A549 (cell line): ENCODE measurements around the gene AICDA. TPM values are rescaled to one million over a fixed set of nuclear protein-coding genes. Genes with fewer than 3 reads are reported as not detected.
A peak's percentile ranks its signal among the peaks of the same experiment; 100 is the strongest.
"Not testable (repeated sequence)": the region's sequence is repeated elsewhere in the genome, so short reads cannot be mapped to it uniquely, and the experiment has no call there.

Source experiments
- ATAC-seq, 2 experiments: fragments of 200-7000 bp in 1 of 2; fragments of >200 bp in 1 of 2; cut with Nextera tagmentation in 1 of 2; cut with Tn5 transposase in 1 of 2; 3 replicates each; pipeline versions ENCODE4 v1.8.0 to v1.9.1; 2018 to 2020; ENCODE audit warnings: mild to moderate bottlenecking in 1 of 2, moderate library complexity in 1 of 2
- CTCF ChIA-PET: fragments of 300-600 bp; sonication (Branson Sonifier 250); formaldehyde crosslinking; extraction: SDS; loops from one replicate; lab custom pipeline; 2021; ENCODE audit warnings: antibody characterized with exemption, inconsistent platforms; lab: Yijun Ruan, JAX
- POLR2A ChIA-PET: fragments of 350-600 bp; formaldehyde crosslinking; extraction: SDS; loops from one replicate; lab custom pipeline; 2021; ENCODE audit warnings: antibody characterized with exemption, inconsistent platforms; lab: Yijun Ruan, JAX
- DNase-seq, 2 experiments: peaks; one replicate each; pipeline versions ENCODE4 v3.0.0 to v3.0.0-alpha.2; 2011 to 2016; ENCODE audit warnings: low read depth in 1 of 2, low spot score in 1 of 2
- FAIRE-seq: peaks from 2 replicates; lab custom pipeline; 2011; peaks lifted over from hg19 to GRCh38; lab: Jason Lieb, UNC
- H3K27ac ChIP-seq, 2 experiments: fragments of >200 bp; sonication (Bioruptor Twin); formaldehyde crosslinking; 3 replicates each; pipeline ENCODE4 v1.5.1; 2016 to 2017
- H3K4me1 ChIP-seq: fragments of >200 bp; sonication (Bioruptor Twin); formaldehyde crosslinking; 3 replicates; pipeline ENCODE4 v1.6.1; 2016
- H3K4me2 ChIP-seq: fragments of >200 bp; sonication (Bioruptor Twin); formaldehyde crosslinking; 3 replicates; pipeline ENCODE4 v1.6.1; 2016
- H3K4me3 ChIP-seq: fragments of >200 bp; sonication (Bioruptor Twin); formaldehyde crosslinking; 3 replicates; pipeline ENCODE4 v1.5.1; 2016
- H3K9me3 ChIP-seq: fragments of >200 bp; sonication (Bioruptor Twin); formaldehyde crosslinking; 3 replicates; pipeline ENCODE4 v1.6.1; 2016
- CBX2 ChIP-seq: fragments of 200-600 bp; sonication (generic); IDR thresholded peaks from 2 replicates; pipeline ENCODE4 v1.6.1; 2016; ENCODE audit warnings: low read depth, mild to moderate bottlenecking, borderline replicate concordance
- CTCF ChIP-seq: fragments of >200 bp; sonication (Bioruptor Twin); formaldehyde crosslinking; IDR thresholded peaks from 3 replicates; pipeline ENCODE4 v1.5.1; 2016
- EHF ChIP-seq: fragments of 250-450 bp; sonication (Bioruptor Pico); IDR thresholded peaks from 2 replicates; pipeline ENCODE4 v1.5.0; 2020; ENCODE audit warnings: mild to moderate bottlenecking
- EHMT2 ChIP-seq: fragments of 200-600 bp; sonication (generic); IDR thresholded peaks from 2 replicates; pipeline ENCODE4 v1.6.1; 2016; ENCODE audit warnings: antibody characterized with exemption, low read depth, mild to moderate bottlenecking, moderate library complexity
- ELK1 ChIP-seq: fragments of 150-350 bp; IDR thresholded peaks from 2 replicates; pipeline ENCODE4 v1.6.1; 2014; ENCODE audit warnings: low read depth, mild to moderate bottlenecking, low read length
- HES2 ChIP-seq: fragments of >200 bp; sonication (Bioruptor Twin); formaldehyde crosslinking; IDR thresholded peaks from 2 replicates; pipeline ENCODE4 v1.6.1; 2016
- HOXB13 ChIP-seq: fragments of 250-450 bp; sonication (Bioruptor Pico); IDR thresholded peaks from 2 replicates; pipeline ENCODE4 v1.5.0; 2020; ENCODE audit warnings: low read depth, mild to moderate bottlenecking, moderate library complexity
- HOXB5 ChIP-seq: fragments of 250-450 bp; sonication (Bioruptor Pico); IDR thresholded peaks from 2 replicates; pipeline ENCODE4 v1.5.0; 2020; ENCODE audit warnings: mild to moderate bottlenecking, moderate library complexity
- JUNB ChIP-seq: fragments of >200 bp; sonication (Bioruptor Twin); formaldehyde crosslinking; IDR thresholded peaks from 2 replicates; pipeline ENCODE4 v1.6.1; 2016
- MAX ChIP-seq: IDR thresholded peaks from 2 replicates; pipeline ENCODE4 v1.6.1; 2012
- MAZ ChIP-seq: fragments of 150-350 bp; IDR thresholded peaks from 2 replicates; pipeline ENCODE4 v1.6.1; 2014; ENCODE audit warnings: antibody characterized with exemption, low read depth, low read length, borderline replicate concordance
- POLR2A ChIP-seq: IDR thresholded peaks from 2 replicates; pipeline ENCODE4 v1.6.1; 2012; ENCODE audit warnings: mild to moderate bottlenecking, low read length
- RFX5 ChIP-seq: fragments of 450-650 bp; IDR thresholded peaks from 2 replicates; pipeline ENCODE4 v1.7.1; 2014; ENCODE audit warnings: antibody characterized with exemption, mild to moderate bottlenecking, moderate library complexity
- SMC3 ChIP-seq: fragments of >200 bp; sonication (Bioruptor Twin); formaldehyde crosslinking; IDR thresholded peaks from 3 replicates; pipeline ENCODE4 v1.6.1; 2018; ENCODE audit warnings: inconsistent platforms
- TP53 ChIP-seq: fragments of 250-450 bp; sonication (Bioruptor Pico); IDR thresholded peaks from 2 replicates; pipeline ENCODE4 v1.5.0; 2021; ENCODE audit warnings: mild to moderate bottlenecking, moderate library complexity
- WGBS: methylation state at CpG from one replicate; pipeline ENCODE4 v1.1.6; 2017; ENCODE audit errors: missing lambda C conversion rate; 5-methylcytosine and 5-hydroxymethylcytosine counted together
- polyA plus RNA-seq, 4 experiments: library from polyadenylated mRNA; depleted of rRNA in 3 of 4; stranded (reverse); fragments of >200 nt; fragmentation: RNase III in 1 of 4; extraction: RNeasy Plus Mini Kit Qiagen cat#74134 plus additional on column Dnase treatment in 1 of 4; gene quantifications; 2 replicates in 3 of 4; 3 replicates in 1 of 4; pipeline ENCODE4 v1.2.3, GENCODE V29; 2011 to 2017

The AICDA gene
- polyA plus RNA-seq, 2 of the 4 experiments (the other 2 are of a cell fraction) = 0.05 to 0.16 TPM

GRCh38 chr12:8628731-8629130, 16.1 kb upstream of the AICDA start:
- DNase-seq = no peak
- no peak for TF ChIP-seq HOXB13 (CRISPR knock-in tag)
- TF ChIP-seq MAX = no peak
- no peak for TF ChIP-seq HOXB5 (CRISPR knock-in tag)
- TF ChIP-seq, all 56 proteins: peak for 0
- ATAC-seq = no peak
- POLR2A ChIA-PET = no interaction called here
- FAIRE-seq = no peak
- no peaks in the 10 kb centered on the region for H3K9me3 ChIP-seq
- no peak overlapping the region for H3K4me3 ChIP-seq
- CTCF ChIA-PET = interaction anchor here (0.6 to 1.4 kb wide), 5 partner anchors 8 to 55 kb away, joined by 3 to 5 read pairs (median 4); no protein-coding TSS in a partner anchor
- peak overlapping the region in 1 of 2 experiments; percentile 35; a peak in 1 of 6 replicates for H3K27ac ChIP-seq
- WGBS = 68% methylated on average over 3 of the region's 3 CpGs
- H3K4me1 ChIP-seq = peaks cover 15% of the 10 kb centered on the region
- peak overlapping the region; percentile 23; the same call in 1 of the 3 replicates for H3K4me2 ChIP-seq

GRCh38 chr12:8624750-8625149, 12.1 kb upstream of the AICDA start:
- FAIRE-seq, H3K4me2 ChIP-seq, H3K4me3 ChIP-seq, H3K9me3 ChIP-seq, H3K27ac ChIP-seq, DNase-seq, POLR2A ChIA-PET, CTCF ChIA-PET, ATAC-seq: not testable (repeated sequence)
- H3K4me1 ChIP-seq = peaks cover 20% of the 10 kb centered on the region
- 40% methylated on average over 1 of the region's 26 CpGs for WGBS

GRCh38 chr12:8622646-8623045, 10.0 kb upstream of the AICDA start:
- no peak for TF ChIP-seq RFX5
- WGBS = 62% methylated on average over 4 of the region's 4 CpGs
- Histone ChIP-seq H3K4me1 (peaks cover 23% of the 10 kb centered on the region), H3K4me2 (no peak overlapping the region), H3K9me3 (peaks cover 4% of the 10 kb centered on the region; the same call in 1 of the 3 replicates), H3K4me3 (no peak overlapping the region), H3K27ac (peak overlapping the region; percentile 9 to 13; a peak in 1 of 6 replicates)
- POLR2A ChIA-PET = no interaction called here
- no peak for DNase-seq
- CTCF ChIA-PET = interaction anchor here (1.0 to 1.6 kb wide), 2 partner anchors 12 to 14 kb away, joined by 3 to 4 read pairs; no protein-coding TSS in a partner anchor
- ATAC-seq = no peak
- FAIRE-seq = no peak

GRCh38 chr12:8615206-8615605, 2.5 kb upstream of the AICDA start:
- Histone ChIP-seq H3K4me1 (peaks cover 34% of the 10 kb centered on the region), H3K27ac (peak overlapping the region; percentile 22 to 24; a peak in 1 of 6 replicates), H3K4me3 (no peak overlapping the region), H3K4me2 (no peak overlapping the region), H3K9me3 (no peaks in the 10 kb centered on the region)
- no peak for FAIRE-seq
- no peak for DNase-seq
- CTCF ChIA-PET = no interaction called here
- ATAC-seq = no peak
- POLR2A ChIA-PET = no interaction called here
- 75% methylated on average over 6 of the region's 6 CpGs for WGBS
- TF ChIP-seq EHMT2 (no peak), ELK1 (no peak), CBX2 (no peak), HES2 (no peak), MAX (no peak), POLR2A (no peak), SMC3 (no peak), CTCF (no peak), EHF (CRISPR knock-in tag) (no peak), JUNB (no peak), MAZ (no peak), TP53 (CRISPR knock-in tag) (no peak)
- TF ChIP-seq, all 56 proteins: peak for 0

GRCh38 chr12:8613881-8614280, 1.2 kb upstream of the AICDA start:
- CTCF ChIA-PET = interaction anchor here (1.7 to 7.0 kb wide), 2 partner anchors 71 to 300 kb away, joined by 3 to 68 read pairs; partner anchors contain the start of gene PHC1
- whole genome bisulfite sequencing = 84% methylated on average over 1 of the region's 1 CpG
- H3K27ac ChIP-seq, H3K4me3 ChIP-seq, POLR2A ChIA-PET, H3K4me2 ChIP-seq, FAIRE-seq, DNase-seq, ATAC-seq, H3K9me3 ChIP-seq: not testable (repeated sequence)
- H3K4me1 ChIP-seq = peaks cover 29% of the 10 kb centered on the region
